ENCODE measurements around the gene SH3GL2.

SH3GL2 gene

DNA sequence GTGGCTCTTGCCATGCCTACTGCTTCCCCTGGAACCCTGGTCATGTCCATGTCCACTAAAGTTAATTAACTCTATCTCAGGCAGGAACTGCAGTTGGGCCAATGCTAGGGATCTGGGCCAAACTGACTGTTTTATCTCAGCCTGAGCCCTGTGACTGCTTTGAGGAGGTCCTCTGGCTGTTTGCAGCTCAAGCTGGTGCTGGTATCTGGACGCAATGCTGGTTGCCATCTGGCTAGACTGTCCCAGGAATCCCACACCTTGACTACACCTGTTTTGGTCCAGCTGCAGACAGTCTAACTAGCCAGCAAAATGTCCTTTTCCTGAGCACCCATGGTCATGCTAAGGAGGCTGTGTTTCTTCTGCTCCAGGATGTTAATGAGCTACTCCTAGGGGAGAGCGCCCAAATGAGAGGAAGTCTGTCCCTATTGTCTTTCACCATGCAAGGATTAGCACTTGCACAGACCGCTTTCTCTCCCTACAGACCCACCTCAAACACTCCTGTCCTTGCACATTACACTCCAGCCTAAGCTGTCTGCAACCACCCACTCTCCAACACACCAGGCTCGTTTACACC is 251.0 kb downstream of the SH3GL2 start:
- no peaks in the 10 kb centered on the region for H3K79me2 ChIP-seq (ENCODE audit: control insufficient read depth, insufficient read depth, low read length, unreplicated experiment)
- H3K4me3 ChIP-seq (ENCODE audit: low read depth, low read length), result no peak overlapping the region
- H3K27me3 ChIP-seq (ENCODE audit: insufficient read depth, low read length), result peaks cover 21% of the 10 kb centered on the region; the same call in 1 of the 2 replicates
- no peaks in the 10 kb centered on the region for H3K4me1 ChIP-seq (ENCODE audit: control insufficient read depth, insufficient read depth, low read length, unreplicated experiment)
- no peaks in the 10 kb centered on the region for H3K36me3 ChIP-seq (ENCODE audit: insufficient read depth, low read length)
- no peak overlapping the region for H2AFZ ChIP-seq (ENCODE audit: low read length, unreplicated experiment)
- no peak overlapping the region for H3K27ac ChIP-seq (ENCODE audit: low read depth, low read length)

DNA sequence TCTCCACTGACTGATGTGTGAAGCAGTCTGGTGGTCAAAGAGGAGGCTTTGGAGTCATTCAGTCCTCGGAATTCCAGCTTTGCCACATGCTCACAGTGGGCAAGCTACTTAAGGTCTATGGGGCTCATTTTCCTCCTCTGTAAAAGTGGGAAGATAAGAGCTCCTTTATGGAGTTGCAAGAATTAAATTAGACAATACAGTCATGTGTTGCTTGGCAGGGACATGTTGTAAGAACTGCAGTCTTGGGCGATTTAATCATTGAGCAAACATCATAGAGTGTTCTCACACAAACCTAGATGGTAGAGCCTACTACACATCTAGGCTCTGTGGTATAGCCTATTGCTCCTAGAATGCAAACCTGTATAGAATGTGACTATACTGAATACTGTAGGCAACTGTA is 253.9 kb downstream of the SH3GL2 start:
- Histone ChIP-seq H3K27me3 (ENCODE audit: insufficient read depth, low read length) (peaks cover 37% of the 10 kb centered on the region), H3K27ac (ENCODE audit: low read depth, low read length) (no peak overlapping the region), H2AFZ (ENCODE audit: low read length, unreplicated experiment) (no peak overlapping the region), H3K4me1 (ENCODE audit: control insufficient read depth, insufficient read depth, low read length, unreplicated experiment) (no peaks in the 10 kb centered on the region), H3K79me2 (ENCODE audit: control insufficient read depth, insufficient read depth, low read length, unreplicated experiment) (no peaks in the 10 kb centered on the region), H3K36me3 (ENCODE audit: insufficient read depth, low read length) (no peaks in the 10 kb centered on the region), H3K4me3 (ENCODE audit: low read depth, low read length) (no peak overlapping the region)

DNA sequence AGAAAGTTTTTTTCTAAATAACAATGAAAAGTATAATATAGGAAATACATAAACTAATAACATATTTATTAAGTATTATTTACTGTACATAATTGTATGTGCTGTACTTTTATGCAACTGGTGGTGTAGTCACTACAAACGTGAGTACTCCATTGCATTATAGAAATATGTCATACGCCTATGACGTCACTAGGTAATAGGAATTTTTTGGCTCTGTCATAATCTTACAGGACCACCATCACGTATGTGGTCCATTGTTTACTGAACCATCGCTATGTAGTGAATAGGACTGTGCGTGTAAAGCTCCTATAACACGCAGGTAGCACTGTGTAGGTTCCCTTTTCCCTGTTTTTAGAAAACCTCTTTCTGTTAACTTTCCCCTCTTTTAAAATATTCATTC is 255.0 kb downstream of the SH3GL2 start:
- Histone ChIP-seq H3K27ac (ENCODE audit: low read depth, low read length) (no peak overlapping the region), H3K79me2 (ENCODE audit: control insufficient read depth, insufficient read depth, low read length, unreplicated experiment) (no peaks in the 10 kb centered on the region), H3K27me3 (ENCODE audit: insufficient read depth, low read length) (peaks cover 30% of the 10 kb centered on the region), H3K4me3 (ENCODE audit: low read depth, low read length) (no peak overlapping the region), H2AFZ (ENCODE audit: low read length, unreplicated experiment) (no peak overlapping the region), H3K4me1 (ENCODE audit: control insufficient read depth, insufficient read depth, low read length, unreplicated experiment) (no peaks in the 10 kb centered on the region), H3K36me3 (ENCODE audit: insufficient read depth, low read length) (no peaks in the 10 kb centered on the region)

DNA sequence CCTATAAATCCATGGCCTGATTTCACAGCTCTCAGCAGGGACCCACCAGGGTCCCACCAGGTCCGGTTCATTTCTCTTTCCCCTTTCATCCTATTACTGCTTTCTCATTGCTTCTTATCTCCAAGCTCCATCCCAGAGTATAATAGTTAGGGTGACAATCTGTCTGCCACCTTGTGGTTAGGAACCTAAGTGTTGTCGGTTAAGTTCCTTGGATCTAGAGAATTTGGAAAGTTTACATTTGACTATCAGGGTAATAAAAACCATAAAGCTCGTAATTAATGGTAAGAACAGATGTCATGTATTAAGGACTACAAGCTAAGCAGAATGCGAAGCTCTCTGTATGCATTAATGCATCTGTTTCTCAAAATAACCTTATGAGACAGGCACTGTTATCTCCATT is 259.1 kb downstream of the SH3GL2 start:
- Histone ChIP-seq H3K4me1 (ENCODE audit: control insufficient read depth, insufficient read depth, low read length, unreplicated experiment) (no peaks in the 10 kb centered on the region), H3K27me3 (ENCODE audit: insufficient read depth, low read length) (peaks cover 37% of the 10 kb centered on the region), H3K36me3 (ENCODE audit: insufficient read depth, low read length) (no peaks in the 10 kb centered on the region), H3K79me2 (ENCODE audit: control insufficient read depth, insufficient read depth, low read length, unreplicated experiment) (no peaks in the 10 kb centered on the region), H3K4me3 (ENCODE audit: low read depth, low read length) (no peak overlapping the region), H2AFZ (ENCODE audit: low read length, unreplicated experiment) (no peak overlapping the region), H3K27ac (ENCODE audit: low read depth, low read length) (no peak overlapping the region)

DNA sequence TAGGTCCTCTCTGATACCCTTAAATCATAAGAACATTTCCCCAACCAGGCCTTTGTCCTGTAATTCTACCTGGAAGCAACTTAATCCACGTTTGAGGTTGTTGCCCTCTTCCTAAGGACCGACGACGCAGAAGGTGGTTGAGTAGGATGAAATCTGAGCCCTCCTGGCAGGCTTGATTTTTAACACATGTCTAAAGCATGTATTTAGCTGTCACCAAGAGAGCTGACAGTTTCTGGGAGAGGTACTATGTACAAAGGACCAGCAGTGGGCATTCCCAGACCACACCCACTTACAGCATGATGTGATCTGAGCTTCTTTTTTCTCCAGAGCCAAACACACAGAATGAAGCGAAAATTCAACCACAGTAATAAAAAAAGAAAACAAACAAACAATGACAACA is 260.9 kb downstream of the SH3GL2 start:
- Histone ChIP-seq H3K36me3 (ENCODE audit: insufficient read depth, low read length) (no peaks in the 10 kb centered on the region), H2AFZ (ENCODE audit: low read length, unreplicated experiment) (no peak overlapping the region), H3K27me3 (ENCODE audit: insufficient read depth, low read length) (peaks cover 33% of the 10 kb centered on the region), H3K4me3 (ENCODE audit: low read depth, low read length) (no peak overlapping the region), H3K4me1 (ENCODE audit: control insufficient read depth, insufficient read depth, low read length, unreplicated experiment) (no peaks in the 10 kb centered on the region), H3K79me2 (ENCODE audit: control insufficient read depth, insufficient read depth, low read length, unreplicated experiment) (no peaks in the 10 kb centered on the region), H3K27ac (ENCODE audit: low read depth, low read length) (no peak overlapping the region)

DNA sequence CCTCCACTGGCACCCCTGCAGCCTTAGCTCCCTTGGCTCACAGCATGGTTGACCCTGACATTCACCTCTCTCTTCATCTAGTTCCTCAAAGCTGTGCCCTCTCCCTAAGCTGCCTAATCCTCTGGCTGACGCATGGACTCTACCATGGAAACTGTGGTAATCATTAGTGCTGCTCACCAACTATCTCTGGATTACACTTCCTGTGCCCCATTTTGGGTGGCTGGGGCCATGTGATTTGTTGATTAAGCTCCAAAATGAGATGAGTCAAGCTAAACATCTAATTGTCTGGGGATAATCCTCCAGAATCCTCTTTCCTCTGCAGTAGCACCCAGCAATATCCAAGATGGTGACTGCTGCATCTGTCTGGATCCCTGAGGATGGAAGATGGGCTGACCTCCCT is 264.4 kb downstream of the SH3GL2 start:
- Histone ChIP-seq H3K79me2 (ENCODE audit: control insufficient read depth, insufficient read depth, low read length, unreplicated experiment) (no peaks in the 10 kb centered on the region), H2AFZ (ENCODE audit: low read length, unreplicated experiment) (no peak overlapping the region), H3K27ac (ENCODE audit: low read depth, low read length) (no peak overlapping the region), H3K27me3 (ENCODE audit: insufficient read depth, low read length) (peaks cover 15% of the 10 kb centered on the region; the same call in 1 of the 2 replicates), H3K4me1 (ENCODE audit: control insufficient read depth, insufficient read depth, low read length, unreplicated experiment) (no peaks in the 10 kb centered on the region), H3K4me3 (ENCODE audit: low read depth, low read length) (no peak overlapping the region), H3K36me3 (ENCODE audit: insufficient read depth, low read length) (no peaks in the 10 kb centered on the region)

All from ACC112 (cell line).